Hematopoietic multipotent progenitor cell treated with erythropoietin and hydrocortisone succinate and interleukin-3 and kit ligand, for 15 days (in vitro differentiated cells): ENCODE data around the gene ORAI3.

ENCODE experiments used
- DNase-seq: peaks from one replicate; pipeline ENCODE4 v3.0.0-alpha.2; 2015; ENCODE audit warnings: low spot score

Gene ORAI3

GRCh38 chr16:30948667-30949649 lies at the start of gene ORAI3:
TSS of gene ORAI3 (plus strand) at chr16:30949068. CDS start at chr16:30949290, 222 bp downstream.
- peak; percentile 40 for DNase-seq

- DNase-seq, result no peak
These were observed 49.1 kb upstream of the ORAI3 start for GRCh38 chr16:30899794-30900193.

GRCh38 chr16:30900588-30900987 lies 48.3 kb upstream of the ORAI3 start:
- DNase-seq, result no peak

GRCh38 chr16:30901201-30902028 lies 47.5 kb upstream of the ORAI3 start:
- DNase-seq, result no peak

GRCh38 chr16:30902029-30902972 lies 46.6 kb upstream of the ORAI3 start:
- peak; percentile 63 for DNase-seq

GRCh38 chr16:30903002-30903401 lies 45.9 kb upstream of the ORAI3 start:
- DNase-seq, result no peak

- DNase-seq, result no peak
These were observed 45.3 kb upstream of the ORAI3 start for GRCh38 chr16:30903596-30903995.

GRCh38 chr16:30904114-30904780 lies 44.6 kb upstream of the ORAI3 start:
- no peak for DNase-seq

- no peak for DNase-seq
These were observed 41.8 kb upstream of the ORAI3 start for GRCh38 chr16:30907064-30907463.

GRCh38 chr16:30910427-30911029 lies 38.3 kb upstream of the ORAI3 start:
- DNase-seq, result no peak

- no peak for DNase-seq
These were observed 36.0 kb upstream of the ORAI3 start for GRCh38 chr16:30912794-30913412.

GRCh38 chr16:30914830-30915229 lies 34.0 kb upstream of the ORAI3 start:
- DNase-seq, result no peak

GRCh38 chr16:30918614-30919013 lies 30.3 kb upstream of the ORAI3 start:
- no peak for DNase-seq

GRCh38 chr16:30920891-30921290 lies 28.0 kb upstream of the ORAI3 start:
- DNase-seq, result no peak

GRCh38 chr16:30921459-30921747 lies 27.5 kb upstream of the ORAI3 start:
- DNase-seq, result no peak

- peak; percentile 69 for DNase-seq
These were observed 27.0 kb upstream of the ORAI3 start for GRCh38 chr16:30921748-30922419.

- peak; percentile 99 for DNase-seq
These were observed 26.4 kb upstream of the ORAI3 start for GRCh38 chr16:30922420-30922959.

- peak; percentile 97 for DNase-seq
These were observed 25.8 kb upstream of the ORAI3 start for GRCh38 chr16:30922960-30923535.

GRCh38 chr16:30923554-30924075 lies 25.3 kb upstream of the ORAI3 start, which contains the start of gene FBXL19:
TSS of gene FBXL19 (plus strand) at chr16:30923572. CDS start at chr16:30925755, 2,183 bp downstream.
- DNase-seq, result no peak
